Gastrocnemius medialis (tissue), 4 donors: ENCODE measurements around the gene EXD3. TPM values are rescaled to one million over a fixed set of nuclear protein-coding genes. Genes with fewer than 3 reads are reported as not detected.

ENCODE experiments used
- ATAC-seq, 2 donors: fragments of 150-250 bp; one replicate each; pipeline ENCODE4 v1.9.1; 2016
- DNase-seq, 2 donors: peaks; one replicate each; pipeline ENCODE4 v3.0.0-alpha.2; 2019
- H3K27ac ChIP-seq, 4 donors: fragments of 200-600 bp; sonication (generic); 1 replicate in 1 of 4; 2 replicates in 3 of 4; pipeline ENCODE4 v1.5.1; 2016 to 2018; ENCODE audit warnings: mild to moderate bottlenecking in 2 of 4, moderate library complexity in 1 of 4
- H3K27me3 ChIP-seq, 3 donors: fragments of 200-600 bp; sonication (generic) in 2 of 3; 1 replicate in 1 of 3; 2 replicates in 2 of 3; pipeline versions ENCODE4 v1.5.1 to v1.6.0; 2016 to 2019; ENCODE audit warnings: mild to moderate bottlenecking in 1 of 3, moderate library complexity in 1 of 3
- H3K36me3 ChIP-seq, 2 donors: fragments of 200-600 bp; sonication (generic) in 1 of 2; one replicate each; pipeline ENCODE4 v1.5.1; 2017 to 2018
- H3K4me1 ChIP-seq, 2 donors: fragments of 200-600 bp; sonication (generic) in 1 of 2; one replicate each; pipeline ENCODE4 v1.5.1; 2016 to 2017; ENCODE audit warnings: mild to moderate bottlenecking in 2 of 2
- H3K4me3 ChIP-seq, 4 donors: fragments of 200-600 bp; sonication (generic) in 3 of 4; 1 replicate in 1 of 4; 2 replicates in 3 of 4; pipeline ENCODE4 v1.5.1; 2016 to 2019; ENCODE audit warnings: mild to moderate bottlenecking in 2 of 4
- H3K9me3 ChIP-seq, 3 donors: fragments of 200-600 bp; sonication (generic) in 2 of 3; 1 replicate in 1 of 3; 2 replicates in 2 of 3; pipeline ENCODE4 v1.5.1; 2016 to 2019
- POLR2A ChIP-seq, 2 donors: fragments of 450-650 bp; IDR thresholded peaks; one replicate each; pipeline ENCODE4 v1.6.1; 2017; ENCODE audit warnings: antibody characterized with exemption in 2 of 2, mild to moderate bottlenecking in 2 of 2, moderate library complexity in 2 of 2
- in situ Hi-C, 4 donors: fragments of 200-750 bp; cut with MboI; loops; one replicate each; pipeline versions ENCODE4 v1.15.0 to v1.8.0; 2017; ENCODE audit warnings: low sequenced_read_pairs in 4 of 4
- intact Hi-C: fragments of 100-400 bp; cut with DNase I; formaldehyde crosslinking; loops from one replicate; pipeline ENCODE4 v1.15.1; 2023; ENCODE audit warnings: low total_unique reads
- total RNA-seq, 4 donors: library from RNA; depleted of rRNA; stranded (reverse); fragments of >200 nt; gene quantifications; one replicate each; pipeline versions ENCODE4 v1.1.0 to v1.2.3, GENCODE V29; 2016
- TF ChIP-seq, protein P1 (sequence below), 5 experiments: fragments of 450-650 bp in 3 of 5; fragments of 200-600 bp in 2 of 5; sonication (generic) in 2 of 5; IDR thresholded peaks in 4 of 5; conservative IDR thresholded peaks in 1 of 5; 1 replicate in 4 of 5; 2 replicates in 1 of 5; pipeline ENCODE4 v1.5.1; 2016 to 2019; ENCODE audit warnings: antibody characterized with exemption in 5 of 5, mild to moderate bottlenecking in 3 of 5, moderate library complexity in 3 of 5

Gene EXD3
- total RNA-seq, 4 donors from 2014 or later = 4.8 to 12.5 (median 6.4) TPM

DNA sequence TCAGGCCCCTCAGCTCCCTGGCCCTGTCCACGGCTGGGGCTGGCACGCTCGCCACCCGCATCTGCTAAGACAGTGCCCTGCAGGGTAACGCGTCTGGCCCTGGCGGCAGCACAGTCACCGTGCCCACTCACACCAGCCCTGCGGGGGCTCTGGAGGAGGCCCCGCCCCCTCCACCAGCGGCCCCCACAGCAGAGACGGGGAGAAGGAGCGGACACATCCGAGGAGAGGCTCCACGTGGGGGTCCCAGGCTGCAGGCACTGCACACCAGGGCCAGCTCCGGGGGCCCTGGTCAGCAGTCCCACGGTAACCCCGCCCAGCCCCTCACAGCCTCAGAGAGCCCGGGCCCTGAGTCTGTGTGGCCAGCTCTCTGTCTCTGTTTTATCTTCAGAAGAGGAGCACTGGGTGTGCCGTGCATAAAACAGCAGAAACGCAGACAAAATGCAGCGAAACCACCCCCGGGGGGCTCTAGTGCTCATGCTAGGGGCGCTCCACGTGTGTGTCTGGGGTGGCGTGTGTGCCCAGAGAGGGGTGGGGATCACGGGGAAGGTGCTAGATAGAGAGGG lies 73.4 kb downstream of the EXD3 start:
- DNase-seq (no peak), ATAC-seq (no peak)
- H3K36me3 ChIP-seq = peaks cover 0 to 19% of the 10 kb centered on the region in 2 donors
- no peak overlapping the region for H3K4me3 ChIP-seq
- H3K9me3 ChIP-seq = no peaks in the 10 kb centered on the region
- intact Hi-C loops = no loop called here
- no peaks in the 10 kb centered on the region for H3K4me1 ChIP-seq
- no peaks in the 10 kb centered on the region for H3K27me3 ChIP-seq
- H3K27ac ChIP-seq = no peak overlapping the region
- in situ Hi-C loops = no loop called here
- TF ChIP-seq POLR2A (IDR thresholded peaks at IDR 0.05) = no peak
- TF ChIP-seq, protein P1, sequence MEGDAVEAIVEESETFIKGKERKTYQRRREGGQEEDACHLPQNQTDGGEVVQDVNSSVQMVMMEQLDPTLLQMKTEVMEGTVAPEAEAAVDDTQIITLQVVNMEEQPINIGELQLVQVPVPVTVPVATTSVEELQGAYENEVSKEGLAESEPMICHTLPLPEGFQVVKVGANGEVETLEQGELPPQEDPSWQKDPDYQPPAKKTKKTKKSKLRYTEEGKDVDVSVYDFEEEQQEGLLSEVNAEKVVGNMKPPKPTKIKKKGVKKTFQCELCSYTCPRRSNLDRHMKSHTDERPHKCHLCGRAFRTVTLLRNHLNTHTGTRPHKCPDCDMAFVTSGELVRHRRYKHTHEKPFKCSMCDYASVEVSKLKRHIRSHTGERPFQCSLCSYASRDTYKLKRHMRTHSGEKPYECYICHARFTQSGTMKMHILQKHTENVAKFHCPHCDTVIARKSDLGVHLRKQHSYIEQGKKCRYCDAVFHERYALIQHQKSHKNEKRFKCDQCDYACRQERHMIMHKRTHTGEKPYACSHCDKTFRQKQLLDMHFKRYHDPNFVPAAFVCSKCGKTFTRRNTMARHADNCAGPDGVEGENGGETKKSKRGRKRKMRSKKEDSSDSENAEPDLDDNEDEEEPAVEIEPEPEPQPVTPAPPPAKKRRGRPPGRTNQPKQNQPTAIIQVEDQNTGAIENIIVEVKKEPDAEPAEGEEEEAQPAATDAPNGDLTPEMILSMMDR (IDR thresholded peaks at IDR 0.05 in 4 of 5, conservative IDR thresholded peaks at IDR 0.05 in 1 of 5) = no peak

DNA sequence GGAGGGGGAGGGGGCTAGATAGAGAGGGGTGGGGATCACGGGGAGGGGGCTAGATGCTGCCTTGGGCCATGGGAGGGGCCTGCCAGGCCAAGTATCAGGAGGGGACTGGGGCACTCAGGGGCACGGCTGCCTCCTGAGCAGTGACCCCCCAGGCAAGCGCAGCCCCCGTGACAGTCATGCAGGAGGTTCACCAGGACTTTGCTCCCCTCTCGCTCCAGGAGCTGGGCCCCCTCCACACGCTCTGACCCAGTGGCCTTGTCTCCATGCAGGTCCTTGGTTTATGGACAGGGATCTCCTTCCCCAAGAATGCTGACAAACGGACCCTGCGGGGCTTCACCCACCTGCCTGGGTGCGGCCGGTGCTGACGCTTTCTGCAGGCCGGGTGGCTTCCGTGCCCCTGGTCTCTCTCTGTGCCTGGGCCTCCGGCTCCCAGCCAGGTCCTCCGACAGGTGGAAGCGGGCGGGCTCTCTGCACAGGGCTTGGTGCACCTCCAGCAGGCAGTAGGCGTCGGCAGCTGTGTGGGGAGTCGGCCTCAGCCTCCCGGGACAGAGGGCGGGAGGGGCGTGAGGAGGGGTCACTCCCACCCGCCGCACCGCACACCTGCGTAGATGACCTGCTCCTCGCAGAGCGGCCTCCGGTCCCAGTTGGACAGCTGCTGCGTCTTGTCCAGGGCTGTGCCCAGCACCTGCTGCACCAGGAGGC lies 74.0 kb downstream of the EXD3 start:
- DNase-seq (no peak), ATAC-seq (no peak)
- no peak overlapping the region for H3K27ac ChIP-seq
- H3K4me3 ChIP-seq = no peak overlapping the region
- in situ Hi-C loops (no loop called here), intact Hi-C loops (no loop called here)
- H3K36me3 ChIP-seq = peaks cover 0 to 19% of the 10 kb centered on the region in 2 donors
- H3K27me3 ChIP-seq = no peaks in the 10 kb centered on the region
- no peaks in the 10 kb centered on the region for H3K9me3 ChIP-seq
- TF ChIP-seq, protein P1 (IDR thresholded peaks at IDR 0.05 in 4 of 5, conservative IDR thresholded peaks at IDR 0.05 in 1 of 5) = no peak
- no peak for TF ChIP-seq POLR2A (IDR thresholded peaks at IDR 0.05)
- H3K4me1 ChIP-seq = no peaks in the 10 kb centered on the region

DNA sequence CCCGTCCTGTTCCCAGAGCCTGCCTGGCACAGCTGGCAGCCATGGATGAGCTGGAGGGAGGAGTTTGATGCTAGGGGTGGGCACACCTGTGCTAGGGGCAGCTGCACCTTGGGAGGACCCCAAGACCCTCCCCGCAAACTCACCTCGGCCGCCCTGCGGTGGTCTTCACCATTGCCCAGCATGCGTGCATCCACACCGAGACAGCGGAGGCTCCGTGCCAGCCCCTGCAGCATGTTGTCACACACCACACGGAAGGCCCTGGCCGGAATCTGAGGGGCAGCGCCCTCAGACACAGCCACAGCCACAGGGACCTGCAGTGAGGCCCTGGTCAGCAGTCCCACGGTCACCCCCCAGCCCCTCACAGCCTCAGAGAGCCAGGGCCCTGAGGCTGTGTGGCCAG lies 75.0 kb downstream of the EXD3 start:
- peaks cover 0 to 19% of the 10 kb centered on the region in 2 donors for H3K36me3 ChIP-seq
- DNase-seq (no peak), ATAC-seq (no peak)
- no peak overlapping the region for H3K4me3 ChIP-seq
- in situ Hi-C loops (no loop called here), intact Hi-C loops (no loop called here)
- H3K9me3 ChIP-seq = no peaks in the 10 kb centered on the region
- TF ChIP-seq POLR2A (IDR thresholded peaks at IDR 0.05) = no peak
- TF ChIP-seq, protein P1 (IDR thresholded peaks at IDR 0.05 in 4 of 5, conservative IDR thresholded peaks at IDR 0.05 in 1 of 5) = no peak
- H3K27me3 ChIP-seq = no peaks in the 10 kb centered on the region
- no peak overlapping the region for H3K27ac ChIP-seq
- H3K4me1 ChIP-seq = no peaks in the 10 kb centered on the region

DNA sequence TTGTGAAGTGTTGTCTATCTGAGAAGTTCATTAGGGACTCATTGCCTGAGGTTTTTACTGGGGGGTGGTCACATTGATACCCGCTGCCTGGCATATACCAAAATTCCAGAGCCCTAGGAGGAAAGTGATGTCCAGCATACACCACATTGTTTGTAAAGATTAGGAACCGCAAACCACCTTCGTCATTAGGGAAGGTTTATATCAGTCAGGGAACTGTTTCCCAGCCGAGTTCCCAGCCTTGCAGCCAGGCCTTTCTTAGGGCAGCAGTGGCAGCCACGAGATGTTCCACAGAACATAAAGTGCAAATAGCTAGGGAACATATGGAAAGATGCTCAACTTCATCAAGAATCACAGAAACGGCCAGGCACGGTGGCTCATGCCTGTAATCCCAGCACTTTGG lies 80.5 kb downstream of the EXD3 start:
- H3K9me3 ChIP-seq = no peaks in the 10 kb centered on the region
- TF ChIP-seq, protein P1 (IDR thresholded peaks at IDR 0.05 in 4 of 5, conservative IDR thresholded peaks at IDR 0.05 in 1 of 5) = no peak
- ATAC-seq (no peak), DNase-seq (no peak)
- no peaks in the 10 kb centered on the region for H3K27me3 ChIP-seq
- intact Hi-C loops (no loop called here), in situ Hi-C loops (no loop called here)
- no peaks in the 10 kb centered on the region for H3K4me1 ChIP-seq
- no peak overlapping the region for H3K27ac ChIP-seq
- H3K36me3 ChIP-seq = peaks cover 0 to 11% of the 10 kb centered on the region in 2 donors
- no peak overlapping the region for H3K4me3 ChIP-seq
